Trophoblast cell (in vitro differentiated cells and primary cell): ENCODE measurements around the gene S100A13.
"Not testable (repeated sequence)": the region's sequence is repeated elsewhere in the genome, so short reads cannot be mapped to it uniquely, and the experiment has no call there.

Source experiments
- DNase-seq, 2 donors: peaks; one replicate each; pipeline ENCODE4 v3.0.0-alpha.2; 2016
- H2AFZ ChIP-seq: 2 replicates; pipeline ENCODE4 v1.6.1; 2013; ENCODE audit warnings: low read length, moderate library complexity, mild to moderate bottlenecking; ENCODE audit not compliant: insufficient read depth, poor library complexity
- H2AK5ac ChIP-seq: 2 replicates; pipeline ENCODE4 v1.6.1; 2013; ENCODE audit warnings: mild to moderate bottlenecking, low read length
- H2BK120ac ChIP-seq: 2 replicates; pipeline ENCODE4 v1.6.1; 2013; ENCODE audit warnings: low read length, mild to moderate bottlenecking, moderate library complexity; ENCODE audit not compliant: insufficient read depth, poor library complexity
- H2BK12ac ChIP-seq: 2 replicates; pipeline ENCODE4 v1.6.1; 2013; ENCODE audit warnings: mild to moderate bottlenecking, low read length, moderate library complexity
- H2BK5ac ChIP-seq: 2 replicates; pipeline ENCODE4 v1.6.1; 2013; ENCODE audit warnings: low read length, low read depth, moderate library complexity, mild to moderate bottlenecking; ENCODE audit not compliant: poor library complexity
- H3K14ac ChIP-seq: 2 replicates; pipeline ENCODE4 v1.6.1; 2013; ENCODE audit warnings: mild to moderate bottlenecking, low read length
- H3K18ac ChIP-seq: 2 replicates; pipeline ENCODE4 v1.6.1; 2013; ENCODE audit warnings: mild to moderate bottlenecking, low read length
- H3K23ac ChIP-seq: 2 replicates; pipeline ENCODE4 v1.6.1; 2013; ENCODE audit warnings: low read length
- H3K27ac ChIP-seq: 2 replicates; pipeline ENCODE4 v1.5.1; 2013; ENCODE audit warnings: low read depth, mild to moderate bottlenecking, inconsistent platforms, low read length, moderate library complexity
- H3K27me3 ChIP-seq: 2 replicates; pipeline ENCODE4 v1.6.1; 2013; ENCODE audit warnings: inconsistent platforms, mild to moderate bottlenecking, low read length, moderate library complexity; ENCODE audit not compliant: insufficient read depth
- H3K36me3 ChIP-seq, 2 experiments: 1 replicate in 1 of 2; 2 replicates in 1 of 2; pipeline ENCODE4 v1.6.1; 2013; ENCODE audit warnings: low read length in 2 of 2, mild to moderate bottlenecking in 2 of 2, moderate library complexity in 1 of 2; ENCODE audit not compliant: insufficient read depth in 2 of 2, control insufficient read depth in 1 of 2
- H3K4ac ChIP-seq: 2 replicates; pipeline ENCODE4 v1.6.1; 2013; ENCODE audit warnings: low read depth, mild to moderate bottlenecking, low read length, moderate library complexity
- H3K4me1 ChIP-seq, 2 experiments: 1 replicate in 1 of 2; 2 replicates in 1 of 2; pipeline ENCODE4 v1.6.1; 2013; ENCODE audit warnings: low read length in 2 of 2, mild to moderate bottlenecking in 2 of 2, moderate library complexity in 1 of 2; ENCODE audit not compliant: insufficient read depth in 2 of 2, control insufficient read depth in 1 of 2
- H3K4me2 ChIP-seq: 2 replicates; pipeline ENCODE4 v1.6.1; 2013; ENCODE audit warnings: inconsistent platforms, mild to moderate bottlenecking, low read length, moderate library complexity
- H3K4me3 ChIP-seq: 2 replicates; pipeline ENCODE4 v1.5.1; 2013; ENCODE audit warnings: mild to moderate bottlenecking, low read depth, low read length, inconsistent platforms
- H3K79me1 ChIP-seq: one replicate; pipeline ENCODE4 v1.6.1; 2013; ENCODE audit warnings: low read length
- H3K79me2 ChIP-seq: 2 replicates; pipeline ENCODE4 v1.6.1; 2013; ENCODE audit warnings: low read length, mild to moderate bottlenecking; ENCODE audit not compliant: control insufficient read depth, insufficient read depth, poor library complexity
- H3K9ac ChIP-seq: 2 replicates; pipeline ENCODE4 v1.6.1; 2013; ENCODE audit warnings: mild to moderate bottlenecking, low read length
- H3K9me3 ChIP-seq: 2 replicates; pipeline ENCODE4 v1.6.1; 2013; ENCODE audit warnings: low read depth, mild to moderate bottlenecking, control low read depth, inconsistent platforms, low read length; ENCODE audit not compliant: insufficient read depth
- H4K12ac ChIP-seq: 2 replicates; pipeline ENCODE4 v1.6.1; 2013; ENCODE audit warnings: low read depth, mild to moderate bottlenecking, low read length, moderate library complexity
- H4K8ac ChIP-seq: 2 replicates; pipeline ENCODE4 v1.6.1; 2013; ENCODE audit warnings: low read depth, mild to moderate bottlenecking, low read length, moderate library complexity
- H4K91ac ChIP-seq: one replicate; pipeline ENCODE4 v1.6.1; 2013; ENCODE audit warnings: low read depth, mild to moderate bottlenecking, low read length, moderate library complexity
- WGBS: extraction: QIAGEN DNeasy Blood & Tissue Kit; methylation state at CpG from one replicate; pipeline ENCODE4 v1.1.7; 2013; ENCODE audit warnings: missing lambda C conversion rate; ENCODE audit not compliant: insufficient read length, insufficient coverage; ENCODE audit errors: extremely low coverage; 5-methylcytosine and 5-hydroxymethylcytosine counted together

The S100A13 gene

DNA sequence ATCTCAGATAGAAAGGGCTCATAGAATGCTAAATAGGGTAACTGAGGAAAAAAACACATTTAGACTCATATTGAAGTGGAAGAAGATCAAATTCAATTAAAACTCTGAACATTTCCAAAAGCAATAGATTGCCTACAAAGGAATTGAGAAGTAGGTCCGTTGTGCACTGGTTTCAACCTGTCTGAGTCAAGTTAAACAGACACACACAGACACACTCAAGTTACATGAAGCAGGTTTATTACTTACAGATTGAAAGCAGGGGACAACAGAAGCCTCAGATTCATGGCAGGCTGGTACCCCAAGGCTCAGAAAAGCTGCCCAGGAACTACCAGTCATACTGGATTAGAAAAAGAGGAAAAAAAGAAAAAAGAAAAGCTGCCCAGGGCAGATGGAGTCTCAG is 41.0 kb downstream of the S100A13 start:
- Histone ChIP-seq H3K14ac (no peak overlapping the region), H3K4me1 (peaks cover 4 to 10% of the 10 kb centered on the region in 2 experiments), H3K4me2 (no peak overlapping the region), H3K23ac (no peak overlapping the region), H3K9ac (no peak overlapping the region), H3K36me3 (no peaks in the 10 kb centered on the region), H2BK120ac (no peak overlapping the region), H3K79me1 (no peaks in the 10 kb centered on the region), H3K27me3 (no peaks in the 10 kb centered on the region), H3K4me3 (no peak overlapping the region), H2AFZ (no peak overlapping the region), H4K91ac (no peak overlapping the region), H2BK12ac (no peak overlapping the region), H3K9me3 (no peaks in the 10 kb centered on the region), H2BK5ac (no peak overlapping the region), H4K8ac (no peak overlapping the region), H3K18ac (no peak overlapping the region), H4K12ac (no peak overlapping the region), H3K4ac (no peak overlapping the region), H3K79me2 (no peaks in the 10 kb centered on the region), H3K27ac (no peak overlapping the region), H2AK5ac (no peak overlapping the region)
- no CpG with 5 or more reads among the region's 1 CpG for WGBS
- DNase-seq = no peak

- Histone ChIP-seq H4K12ac (no peak overlapping the region), H2BK12ac (no peak overlapping the region), H3K4ac (no peak overlapping the region), H2AFZ (no peak overlapping the region), H3K4me1 (peaks cover 4 to 10% of the 10 kb centered on the region in 2 experiments), H3K4me3 (no peak overlapping the region), H2AK5ac (no peak overlapping the region), H3K23ac (no peak overlapping the region), H3K36me3 (no peaks in the 10 kb centered on the region), H4K8ac (no peak overlapping the region), H3K79me2 (no peaks in the 10 kb centered on the region), H3K9me3 (no peaks in the 10 kb centered on the region), H3K79me1 (no peaks in the 10 kb centered on the region), H3K4me2 (no peak overlapping the region), H3K14ac (no peak overlapping the region), H3K18ac (no peak overlapping the region), H3K27ac (no peak overlapping the region), H2BK5ac (no peak overlapping the region), H3K9ac (no peak overlapping the region), H3K27me3 (no peaks in the 10 kb centered on the region), H4K91ac (no peak overlapping the region), H2BK120ac (no peak overlapping the region)
- no peak for DNase-seq
- WGBS = no CpG with 5 or more reads among the region's 1 CpG
Observed at GRCh38 chr1:153585006-153585405, 42.3 kb downstream of the S100A13 start.

DNA sequence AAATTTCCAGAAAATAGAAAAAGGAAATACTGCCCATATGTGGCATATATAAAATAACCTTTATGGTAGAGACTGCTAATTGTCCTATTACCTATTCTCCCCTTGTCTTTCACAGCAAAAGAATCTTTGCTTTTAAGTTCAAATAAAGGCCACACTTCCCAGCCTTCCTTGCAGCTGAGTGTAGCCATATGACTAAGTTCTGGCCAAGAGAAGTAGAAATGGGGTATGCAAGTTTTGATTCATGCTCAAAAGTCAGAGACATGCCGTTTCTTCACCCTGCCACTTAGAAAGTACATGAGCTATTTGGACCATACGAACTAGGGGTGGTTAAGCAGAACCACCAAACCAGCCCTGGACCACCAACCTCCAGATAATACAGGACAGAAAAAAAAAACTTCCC is 43.3 kb downstream of the S100A13 start:
- Histone ChIP-seq H3K4ac (no peak overlapping the region), H3K23ac (no peak overlapping the region), H3K79me1 (peaks cover 3% of the 10 kb centered on the region), H3K18ac (no peak overlapping the region), H3K4me3 (no peak overlapping the region), H3K36me3 (no peaks in the 10 kb centered on the region), H3K79me2 (no peaks in the 10 kb centered on the region), H3K9ac (no peak overlapping the region), H2AK5ac (no peak overlapping the region), H3K27me3 (no peaks in the 10 kb centered on the region), H3K4me2 (no peak overlapping the region), H3K4me1 (peaks cover 4 to 13% of the 10 kb centered on the region in 2 experiments), H3K9me3 (no peaks in the 10 kb centered on the region), H4K8ac (no peak overlapping the region), H2AFZ (no peak overlapping the region), H4K91ac (no peak overlapping the region), H2BK5ac (no peak overlapping the region), H3K27ac (no peak overlapping the region), H2BK12ac (no peak overlapping the region), H4K12ac (no peak overlapping the region), H3K14ac (no peak overlapping the region), H2BK120ac (no peak overlapping the region)
- no peak for DNase-seq
- no CpG with 5 or more reads among the region's 2 CpGs for WGBS

GRCh38 chr1:153583514-153583913 is 43.8 kb downstream of the S100A13 start:
- H3K18ac ChIP-seq, H3K4ac ChIP-seq, H4K12ac ChIP-seq, H4K91ac ChIP-seq, H2AFZ ChIP-seq, DNase-seq, H3K27me3 ChIP-seq, H3K27ac ChIP-seq, H3K79me2 ChIP-seq, H3K9me3 ChIP-seq, H3K4me2 ChIP-seq, H3K79me1 ChIP-seq, H4K8ac ChIP-seq, H2AK5ac ChIP-seq, H2BK12ac ChIP-seq, H2BK120ac ChIP-seq, H3K9ac ChIP-seq, H3K4me3 ChIP-seq, H3K14ac ChIP-seq, H2BK5ac ChIP-seq, H3K36me3 ChIP-seq, H3K23ac ChIP-seq: not testable (repeated sequence)
- peaks cover 4 to 16% of the 10 kb centered on the region in 2 experiments for H3K4me1 ChIP-seq
- WGBS = no CpG with 5 or more reads among the region's 3 CpGs
